Upper lobe of left lung (tissue), 6 donors: Measurements from ENCODE around the gene L3MBTL3. TPM values are rescaled to one million over a fixed set of nuclear protein-coding genes. Genes with fewer than 3 reads are reported as not detected.

ENCODE experiments used
- ATAC-seq, 2 donors: fragments of 200-7000 bp; cut with Tn5 transposase; one replicate each; pipeline ENCODE4 v1.9.1; 2022; ENCODE audit warnings: mild to moderate bottlenecking in 2 of 2, moderate library complexity in 2 of 2; ENCODE audit not compliant: low FRiP score in 2 of 2
- DNase-seq, 2 donors: peaks; one replicate each; pipeline ENCODE4 v3.0.0-alpha.2; 2019 to 2020
- H3K27ac ChIP-seq, 4 donors: fragments of 200-600 bp; sonication (generic); one replicate each; pipeline ENCODE4 v1.5.1; 2016 to 2019
- H3K27me3 ChIP-seq, 4 donors: fragments of 200-600 bp; sonication (generic); one replicate each; pipeline ENCODE4 v1.5.1; 2017 to 2019
- H3K36me3 ChIP-seq, 4 donors: fragments of 200-600 bp; sonication (generic); one replicate each; pipeline ENCODE4 v1.5.1; 2016 to 2019
- H3K4me1 ChIP-seq, 4 donors: fragments of 200-600 bp; sonication (generic); one replicate each; pipeline ENCODE4 v1.5.1; 2018 to 2019
- H3K4me3 ChIP-seq, 4 donors: fragments of 200-600 bp; sonication (generic); one replicate each; pipeline ENCODE4 v1.5.1; 2017 to 2019; ENCODE audit warnings: mild to moderate bottlenecking in 2 of 4, moderate library complexity in 1 of 4
- H3K9me3 ChIP-seq, 4 donors: fragments of 200-600 bp; sonication (generic); one replicate each; pipeline ENCODE4 v1.5.1; 2018 to 2019
- EP300 ChIP-seq, 4 donors: sonication (generic); formaldehyde crosslinking; IDR thresholded peaks; one replicate each; pipeline ENCODE4 v1.5.1; 2017; ENCODE audit warnings: antibody characterized with exemption in 4 of 4, control low read depth in 2 of 4
- POLR2A ChIP-seq, 4 donors: fragments of 450-650 bp; IDR thresholded peaks; one replicate each; pipeline ENCODE4 v1.5.1; 2016 to 2017; ENCODE audit warnings: antibody characterized with exemption in 4 of 4, mild to moderate bottlenecking in 2 of 4
- POLR2AphosphoS5 ChIP-seq, 2 donors: sonication (generic); formaldehyde crosslinking; IDR thresholded peaks; one replicate each; pipeline ENCODE4 v1.5.1; 2017; ENCODE audit warnings: antibody characterized with exemption in 2 of 2
- WGBS, 2 donors: methylation state at CpG; one replicate each; pipeline ENCODE4 v1.1.5; 2017 to 2018; 5-methylcytosine and 5-hydroxymethylcytosine counted together
- total RNA-seq, 6 donors: library from RNA; depleted of rRNA in 4 of 6; stranded (reverse); fragments of >200 nt in 4 of 6; gene quantifications; one replicate each; pipeline versions ENCODE4 v1.1.0 to v1.2.1, GENCODE V29; 2016 to 2021
- TF ChIP-seq, protein P1 (sequence below), 6 experiments: fragments of 450-650 bp in 4 of 6; fragments of 200-600 bp in 2 of 6; sonication (generic) in 2 of 6; IDR thresholded peaks; one replicate each; pipeline ENCODE4 v1.5.1; 2016 to 2019; ENCODE audit warnings: antibody characterized with exemption in 6 of 6
- donor health status: DM: no; HTN: no; CAD: no; lungs with moderate emphysema.
- donor health status: DM: no; HTN: yes; CAD: no; lungs with severe emphysema.

The L3MBTL3 gene
- 1 to 10 TPM; 3.2 to 9.3 (median 6.5) TPM for total RNA-seq

DNA sequence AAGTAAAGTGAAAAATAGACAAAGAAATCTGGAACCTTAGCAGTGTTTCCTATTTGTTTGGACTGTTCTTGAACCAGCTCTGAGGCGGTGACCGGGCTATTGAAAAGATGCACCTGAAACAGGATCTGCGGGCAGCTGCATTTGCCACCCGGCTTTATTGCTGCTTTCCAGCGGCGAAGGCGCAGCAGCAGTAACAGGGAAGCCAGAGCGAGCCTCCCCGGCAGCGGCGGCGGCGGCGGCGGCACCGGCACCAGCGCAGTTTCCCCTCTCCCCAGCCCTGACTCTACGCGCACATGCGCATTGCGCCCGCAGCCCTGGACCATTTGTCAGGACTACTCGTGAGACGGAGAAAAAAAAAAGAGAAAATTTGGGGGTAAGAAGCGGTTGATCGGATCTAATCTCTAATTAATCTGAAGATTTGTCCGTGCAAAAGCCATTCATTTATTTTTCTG is at the start of gene L3MBTL3:
TSS of gene L3MBTL3 (plus strand) at position 290 of the 452 bp plus-strand sequence. CDS start 24,119 bp downstream, outside the sequence.
- Histone ChIP-seq H3K36me3 (no peaks in the 10 kb centered on the region), H3K4me1 (peaks cover 0 to 4% (median 4%) of the 10 kb centered on the region in 4 donors), H3K27me3 (no peaks in the 10 kb centered on the region), H3K4me3 (peak within 1 kb of the TSS; percentile 84 to 94 (median 88)), H3K27ac (peak within 1 kb of the TSS; percentile 68 to 89 (median 76)), H3K9me3 (no peaks in the 10 kb centered on the region)
- 1% methylated on average over 27 of the region's 27 CpGs for WGBS, 2 donors
- peak; percentile 90 to 97 for DNase-seq
- peak; percentile 80 to 94 for ATAC-seq
- TF ChIP-seq POLR2A (IDR thresholded peaks at IDR 0.05), result no peak
- TF ChIP-seq EP300 (IDR thresholded peaks at IDR 0.05), result no peak
- no peak for TF ChIP-seq POLR2AphosphoS5 (IDR thresholded peaks at IDR 0.05)
- TF ChIP-seq, protein P1, sequence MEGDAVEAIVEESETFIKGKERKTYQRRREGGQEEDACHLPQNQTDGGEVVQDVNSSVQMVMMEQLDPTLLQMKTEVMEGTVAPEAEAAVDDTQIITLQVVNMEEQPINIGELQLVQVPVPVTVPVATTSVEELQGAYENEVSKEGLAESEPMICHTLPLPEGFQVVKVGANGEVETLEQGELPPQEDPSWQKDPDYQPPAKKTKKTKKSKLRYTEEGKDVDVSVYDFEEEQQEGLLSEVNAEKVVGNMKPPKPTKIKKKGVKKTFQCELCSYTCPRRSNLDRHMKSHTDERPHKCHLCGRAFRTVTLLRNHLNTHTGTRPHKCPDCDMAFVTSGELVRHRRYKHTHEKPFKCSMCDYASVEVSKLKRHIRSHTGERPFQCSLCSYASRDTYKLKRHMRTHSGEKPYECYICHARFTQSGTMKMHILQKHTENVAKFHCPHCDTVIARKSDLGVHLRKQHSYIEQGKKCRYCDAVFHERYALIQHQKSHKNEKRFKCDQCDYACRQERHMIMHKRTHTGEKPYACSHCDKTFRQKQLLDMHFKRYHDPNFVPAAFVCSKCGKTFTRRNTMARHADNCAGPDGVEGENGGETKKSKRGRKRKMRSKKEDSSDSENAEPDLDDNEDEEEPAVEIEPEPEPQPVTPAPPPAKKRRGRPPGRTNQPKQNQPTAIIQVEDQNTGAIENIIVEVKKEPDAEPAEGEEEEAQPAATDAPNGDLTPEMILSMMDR (IDR thresholded peaks at IDR 0.05), result no peak

DNA sequence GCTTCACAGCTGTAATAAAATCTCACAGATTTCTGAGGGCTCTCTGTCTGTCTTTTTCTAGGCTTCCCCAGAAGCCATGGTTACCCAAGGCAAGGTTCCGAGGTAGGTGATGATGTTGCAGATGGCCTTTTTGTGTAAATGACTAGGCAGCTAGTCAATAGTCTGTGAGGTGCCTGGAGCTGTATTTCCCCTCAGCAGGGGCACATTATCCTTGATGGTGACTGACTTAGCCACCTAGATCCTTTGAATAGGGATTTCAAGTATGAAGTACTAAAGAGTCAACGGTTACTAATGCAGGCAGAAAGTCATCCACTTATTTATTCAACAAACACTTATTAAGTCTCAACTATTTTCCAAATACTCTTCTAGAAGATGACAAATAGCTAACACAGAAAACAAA is 49.3 kb upstream of the L3MBTL3 start:
- TF ChIP-seq EP300 (IDR thresholded peaks at IDR 0.05) (no peak), POLR2A (IDR thresholded peaks at IDR 0.05) (no peak), POLR2AphosphoS5 (IDR thresholded peaks at IDR 0.05) (no peak)
- TF ChIP-seq, protein P1 (IDR thresholded peaks at IDR 0.05), result no peak
- whole genome bisulfite sequencing, 2 donors, result 67 to 76% methylated on average over 2 of the region's 2 CpGs

DNA sequence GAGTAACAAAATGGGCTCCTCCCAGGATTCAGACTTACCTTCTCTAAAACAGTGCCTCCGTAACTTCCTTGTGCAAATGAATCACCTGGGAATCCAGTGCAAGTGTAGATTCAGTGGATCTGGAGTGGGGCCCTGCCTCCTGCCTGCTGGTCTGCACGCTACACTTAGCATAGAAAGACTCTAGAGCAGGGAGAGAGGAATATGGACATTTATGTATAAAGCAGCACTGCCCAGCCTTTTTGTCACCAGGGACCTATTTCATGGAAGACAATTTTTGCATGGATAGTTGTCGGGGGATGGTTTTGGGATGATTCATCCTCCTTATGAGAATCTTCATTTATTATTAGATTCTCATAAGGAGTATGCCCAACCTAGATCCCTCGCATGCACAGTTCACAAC is 42.3 kb upstream of the L3MBTL3 start:
- no peak overlapping the region for H3K4me3 ChIP-seq
- no peaks in the 10 kb centered on the region for H3K27me3 ChIP-seq
- H3K4me1 ChIP-seq, result no peaks in the 10 kb centered on the region
- WGBS, 2 donors, result 95 to 96% methylated on average over 4 of the region's 4 CpGs
- H3K9me3 ChIP-seq, result peaks cover 0 to 18% (median 8%) of the 10 kb centered on the region in 4 donors
- H3K27ac ChIP-seq, result no peak overlapping the region
- H3K36me3 ChIP-seq, result no peaks in the 10 kb centered on the region
- DNase-seq, result no peak
- no peak for ATAC-seq
- TF ChIP-seq, protein P1 (IDR thresholded peaks at IDR 0.05), result no peak
- TF ChIP-seq POLR2AphosphoS5 (IDR thresholded peaks at IDR 0.05) (no peak), POLR2A (IDR thresholded peaks at IDR 0.05) (no peak), EP300 (IDR thresholded peaks at IDR 0.05) (no peak)

More for the DNA sequence above, 49.3 kb upstream of the L3MBTL3 start:
- ATAC-seq, result no peak
- Histone ChIP-seq H3K27me3 (no peaks in the 10 kb centered on the region), H3K4me3 (no peak overlapping the region), H3K9me3 (no peaks in the 10 kb centered on the region), H3K36me3 (no peaks in the 10 kb centered on the region), H3K4me1 (no peaks in the 10 kb centered on the region), H3K27ac (no peak overlapping the region)
- DNase-seq, result no peak

DNA sequence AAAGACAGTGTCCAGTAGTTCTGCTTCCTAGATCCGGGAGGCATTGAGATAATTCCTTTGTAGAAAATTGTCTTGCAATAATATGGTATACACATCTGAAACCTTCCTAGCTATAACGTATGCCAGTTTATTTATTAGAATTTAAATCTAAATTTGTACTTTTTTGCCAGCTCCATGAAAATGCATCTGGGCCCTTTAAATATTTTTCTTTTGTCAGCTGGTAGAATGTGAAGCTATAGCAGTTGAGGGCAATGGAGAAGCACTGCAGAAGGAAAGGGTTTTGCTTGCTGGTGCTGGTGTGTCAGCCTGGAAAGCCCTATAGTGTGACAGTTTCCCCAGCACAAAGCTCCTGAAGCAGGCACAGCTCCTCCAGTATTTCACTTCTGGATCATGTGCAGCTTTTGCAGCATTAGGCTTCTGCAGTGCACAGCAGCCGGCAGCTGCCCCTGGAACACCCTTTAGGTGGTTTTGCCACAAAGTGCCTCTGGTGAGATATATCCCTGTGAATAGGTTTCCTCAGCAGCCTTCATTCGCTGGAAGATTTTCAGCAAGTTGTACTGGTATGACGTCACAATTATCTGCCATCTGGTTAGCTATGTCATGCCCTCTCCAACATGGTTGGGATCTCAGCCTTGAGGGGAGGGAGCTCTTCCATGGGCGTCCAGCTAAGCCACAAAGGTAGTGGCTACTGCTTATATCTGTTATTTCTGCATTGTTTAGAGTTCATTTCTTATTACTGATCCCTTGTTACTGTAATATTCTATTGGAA is 40.0 kb upstream of the L3MBTL3 start:
- WGBS, 2 donors, result 92 to 97% methylated on average over 6 of the region's 6 CpGs
- H3K27ac ChIP-seq, result no peak overlapping the region
- no peaks in the 10 kb centered on the region for H3K4me1 ChIP-seq
- H3K4me3 ChIP-seq, result no peak overlapping the region
- DNase-seq, result no peak
- peaks cover 0 to 18% (median 8%) of the 10 kb centered on the region in 4 donors for H3K9me3 ChIP-seq
- no peaks in the 10 kb centered on the region for H3K27me3 ChIP-seq
- no peak for ATAC-seq
- H3K36me3 ChIP-seq, result no peaks in the 10 kb centered on the region
- TF ChIP-seq POLR2A (IDR thresholded peaks at IDR 0.05), result no peak
- TF ChIP-seq, protein P1 (IDR thresholded peaks at IDR 0.05), result no peak
- TF ChIP-seq EP300 (IDR thresholded peaks at IDR 0.05), result no peak
- TF ChIP-seq POLR2AphosphoS5 (IDR thresholded peaks at IDR 0.05), result no peak
